HG03521 (cell line): ENCODE data around the gene TNRC6A.

ENCODE experiments used
- ATAC-seq: cut with Tn5 transposase; IDR thresholded peaks from one replicate; pipeline ENCODE4 v1.9.1; 2021; ENCODE audit warnings: mild to moderate bottlenecking, moderate library complexity; ENCODE audit not compliant: unreplicated experiment

The TNRC6A gene

DNA sequence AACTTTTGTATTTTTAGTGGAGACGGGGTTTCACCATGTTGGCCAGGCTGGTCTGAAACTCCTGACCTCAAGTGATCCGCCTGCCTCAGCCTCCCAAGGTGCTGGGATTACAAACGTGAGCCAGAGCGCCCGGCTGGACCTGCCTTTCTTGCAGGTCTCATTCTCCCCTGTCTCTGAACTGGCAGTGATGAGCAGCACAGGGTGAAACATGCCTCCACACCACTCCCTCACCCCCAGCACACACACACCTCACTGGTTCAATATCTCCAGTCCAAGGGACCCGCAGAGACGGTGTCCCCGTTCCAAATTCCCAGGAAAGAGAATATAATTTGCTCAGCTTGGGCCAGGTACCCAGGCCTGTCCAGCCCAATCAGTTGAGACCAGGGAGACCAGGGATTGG lies 139.6 kb downstream of the TNRC6A start:
- ATAC-seq: no peak

DNA sequence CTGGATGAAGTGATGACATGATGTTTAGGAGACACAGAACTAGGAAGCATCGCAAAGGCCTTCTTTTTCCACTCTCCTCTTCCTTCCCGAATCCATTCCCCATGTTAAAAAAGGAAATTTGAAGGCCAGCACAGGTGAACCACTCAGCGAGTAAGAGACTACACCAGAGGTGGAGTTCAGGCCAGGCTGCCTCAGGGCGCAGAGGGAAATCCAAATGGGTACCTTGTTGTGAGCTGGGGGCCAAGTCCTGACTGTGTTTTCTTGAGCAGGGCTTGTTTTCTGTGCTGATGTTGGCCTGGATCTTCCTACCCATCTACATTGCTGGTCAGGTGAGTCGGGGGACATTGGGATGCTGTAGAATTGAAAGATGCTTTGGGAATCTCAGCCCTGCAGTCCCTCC lies 142.4 kb downstream of the TNRC6A start:
- ATAC-seq: no peak

DNA sequence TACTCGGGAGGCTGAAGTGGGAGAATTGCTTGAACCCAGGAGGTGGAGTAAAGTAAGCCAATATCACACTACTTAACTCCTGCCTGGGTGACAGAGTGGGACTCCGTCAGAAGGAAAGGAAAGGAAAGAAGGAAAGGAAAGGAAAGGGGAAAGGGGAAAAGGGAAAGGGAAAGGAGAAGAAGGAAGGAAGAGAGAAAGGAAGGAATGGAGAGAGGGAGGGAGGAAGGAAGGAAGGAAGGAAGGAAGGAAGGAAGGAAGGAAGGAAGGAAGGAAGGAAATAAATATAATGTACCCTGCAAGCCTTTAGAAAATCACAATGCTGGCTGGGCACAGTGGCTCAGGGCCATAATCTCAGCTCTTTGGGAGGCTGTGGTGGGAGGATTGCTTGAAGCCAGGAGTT lies 143.6 kb downstream of the TNRC6A start:
- no peak for ATAC-seq

DNA sequence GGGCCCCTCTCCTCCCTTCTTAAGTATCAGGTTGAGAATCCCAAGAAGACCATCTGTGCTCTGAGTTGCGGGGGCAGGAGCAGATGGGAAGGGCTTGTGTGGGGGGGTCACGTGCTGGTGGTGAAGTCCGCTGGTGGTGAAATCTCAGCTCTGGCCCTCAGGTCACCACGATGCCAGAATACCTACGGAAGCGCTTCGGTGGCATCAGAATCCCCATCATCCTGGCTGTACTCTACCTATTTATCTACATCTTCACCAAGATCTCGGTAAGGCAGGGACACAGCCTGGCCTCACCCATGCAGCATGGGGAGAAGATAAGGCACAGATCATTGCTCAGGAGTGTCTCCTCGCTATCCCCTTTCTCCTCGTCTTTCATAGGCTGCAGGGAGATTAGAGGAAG lies 146.0 kb downstream of the TNRC6A start:
- no peak for ATAC-seq
